ENCODE data around the gene GSTK1.

DNA sequence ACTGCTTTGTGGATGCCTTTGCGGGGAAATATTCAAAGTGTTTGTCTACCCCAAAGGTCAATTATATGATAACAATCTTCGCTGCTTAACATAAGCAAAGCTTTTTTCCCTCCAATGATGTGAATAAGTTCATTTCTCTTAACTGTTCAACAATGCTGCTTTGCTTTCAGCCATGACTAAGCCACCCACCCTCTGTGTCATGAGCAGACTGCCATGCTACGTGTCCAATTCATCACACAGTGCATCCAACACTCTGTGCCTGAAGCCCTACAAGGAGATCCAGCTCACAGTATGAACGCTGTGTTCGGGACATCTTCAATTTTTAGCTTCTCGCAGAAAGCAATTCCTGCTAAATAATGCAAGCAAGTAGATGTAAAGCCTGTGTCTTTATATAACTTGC lies 47.1 kb upstream of the GSTK1 start:
- no peak for TF ChIP-seq CTCF (conservative IDR thresholded peaks at IDR 0.05; ENCODE audit: low read length)
- no peak for TF ChIP-seq EZH2phosphoT487 (IDR thresholded peaks at IDR 0.05; ENCODE audit: borderline replicate concordance)
